ENCODE data around the gene MAN1C1. TPM values are rescaled to one million over a fixed set of nuclear protein-coding genes. Genes with fewer than 3 reads are reported as not detected.

Gene MAN1C1
- total RNA-seq, 1 experiment from 2014 or later = 1.5 TPM

DNA sequence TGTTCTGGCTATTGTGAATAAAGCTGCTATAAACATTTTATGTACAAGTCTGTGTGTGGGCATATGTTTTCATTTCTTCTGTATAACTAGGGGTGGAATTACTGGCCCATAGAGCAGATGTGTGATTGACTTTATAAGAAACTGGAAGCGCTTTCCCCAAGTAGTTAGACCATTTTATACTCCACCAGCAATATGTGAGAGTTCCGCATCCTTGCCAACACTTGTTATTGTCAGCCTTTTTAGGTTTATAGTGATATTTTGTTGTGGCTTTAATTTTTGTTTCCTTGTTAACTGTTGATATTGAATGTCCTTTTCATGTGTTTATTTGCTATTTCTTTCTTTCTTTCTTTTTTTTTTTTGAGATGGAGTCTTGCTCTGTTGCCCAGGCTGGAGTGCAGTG lies 9.4 kb downstream of the MAN1C1 start:
- ChIA-PET CTCF (no interaction called here), POLR2A (interaction anchor here (0.8 kb wide), 1 partner anchor 29 kb away, joined by 3 read pairs; no protein-coding TSS in a partner anchor)
- Histone ChIP-seq H3K9me3 (ENCODE audit: control insufficient read depth, insufficient read depth, low read depth, low read length) (no peaks in the 10 kb centered on the region), H3K4me3 (ENCODE audit: low read depth in 2 of 2, low read length in 2 of 2) (no peak overlapping the region), H3K27me3 (ENCODE audit: control insufficient read depth, insufficient read depth, low read length) (no peaks in the 10 kb centered on the region), H3K36me3 (ENCODE audit: control insufficient read depth, insufficient read depth, low read length) (no peaks in the 10 kb centered on the region), H3K4me1 (ENCODE audit: control insufficient read depth, insufficient read depth, low read length) (no peaks in the 10 kb centered on the region), H3K27ac (ENCODE audit: low read length) (no peak overlapping the region)
- TF ChIP-seq TCF7L2 (IDR thresholded peaks at IDR 0.05; ENCODE audit: low read depth, low read length) (no peak), POLR2AphosphoS5 (IDR thresholded peaks at IDR 0.05; ENCODE audit: low read depth, low read length) (no peak), CTCF (IDR thresholded peaks at IDR 0.05) (no peak), SIN3A (IDR thresholded peaks at IDR 0.05; ENCODE audit: borderline replicate concordance, insufficient read depth, low read depth, low read length) (no peak)
- TF ChIP-seq, protein P1, sequence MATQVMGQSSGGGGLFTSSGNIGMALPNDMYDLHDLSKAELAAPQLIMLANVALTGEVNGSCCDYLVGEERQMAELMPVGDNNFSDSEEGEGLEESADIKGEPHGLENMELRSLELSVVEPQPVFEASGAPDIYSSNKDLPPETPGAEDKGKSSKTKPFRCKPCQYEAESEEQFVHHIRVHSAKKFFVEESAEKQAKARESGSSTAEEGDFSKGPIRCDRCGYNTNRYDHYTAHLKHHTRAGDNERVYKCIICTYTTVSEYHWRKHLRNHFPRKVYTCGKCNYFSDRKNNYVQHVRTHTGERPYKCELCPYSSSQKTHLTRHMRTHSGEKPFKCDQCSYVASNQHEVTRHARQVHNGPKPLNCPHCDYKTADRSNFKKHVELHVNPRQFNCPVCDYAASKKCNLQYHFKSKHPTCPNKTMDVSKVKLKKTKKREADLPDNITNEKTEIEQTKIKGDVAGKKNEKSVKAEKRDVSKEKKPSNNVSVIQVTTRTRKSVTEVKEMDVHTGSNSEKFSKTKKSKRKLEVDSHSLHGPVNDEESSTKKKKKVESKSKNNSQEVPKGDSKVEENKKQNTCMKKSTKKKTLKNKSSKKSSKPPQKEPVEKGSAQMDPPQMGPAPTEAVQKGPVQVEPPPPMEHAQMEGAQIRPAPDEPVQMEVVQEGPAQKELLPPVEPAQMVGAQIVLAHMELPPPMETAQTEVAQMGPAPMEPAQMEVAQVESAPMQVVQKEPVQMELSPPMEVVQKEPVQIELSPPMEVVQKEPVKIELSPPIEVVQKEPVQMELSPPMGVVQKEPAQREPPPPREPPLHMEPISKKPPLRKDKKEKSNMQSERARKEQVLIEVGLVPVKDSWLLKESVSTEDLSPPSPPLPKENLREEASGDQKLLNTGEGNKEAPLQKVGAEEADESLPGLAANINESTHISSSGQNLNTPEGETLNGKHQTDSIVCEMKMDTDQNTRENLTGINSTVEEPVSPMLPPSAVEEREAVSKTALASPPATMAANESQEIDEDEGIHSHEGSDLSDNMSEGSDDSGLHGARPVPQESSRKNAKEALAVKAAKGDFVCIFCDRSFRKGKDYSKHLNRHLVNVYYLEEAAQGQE (IDR thresholded peaks at IDR 0.05; ENCODE audit: insufficient read depth in 1 of 2, low read depth in 2 of 2, low read length in 1 of 2) = no peak
- BruUV-seq (replicated peaks) = no TSS peak
- DNase-seq (ENCODE audit: low read depth, low spot score) = no peak
- no peak for ATAC-seq
- in situ Hi-C loops (cut with HindIII; ENCODE audit: low pct_unique_long_range_greater_than_20kb, low sequenced_read_pairs) = no loop called here
- intact Hi-C loops (cut with micrococcal nuclease; ENCODE audit: unreplicated experiment) = no loop called here

DNA sequence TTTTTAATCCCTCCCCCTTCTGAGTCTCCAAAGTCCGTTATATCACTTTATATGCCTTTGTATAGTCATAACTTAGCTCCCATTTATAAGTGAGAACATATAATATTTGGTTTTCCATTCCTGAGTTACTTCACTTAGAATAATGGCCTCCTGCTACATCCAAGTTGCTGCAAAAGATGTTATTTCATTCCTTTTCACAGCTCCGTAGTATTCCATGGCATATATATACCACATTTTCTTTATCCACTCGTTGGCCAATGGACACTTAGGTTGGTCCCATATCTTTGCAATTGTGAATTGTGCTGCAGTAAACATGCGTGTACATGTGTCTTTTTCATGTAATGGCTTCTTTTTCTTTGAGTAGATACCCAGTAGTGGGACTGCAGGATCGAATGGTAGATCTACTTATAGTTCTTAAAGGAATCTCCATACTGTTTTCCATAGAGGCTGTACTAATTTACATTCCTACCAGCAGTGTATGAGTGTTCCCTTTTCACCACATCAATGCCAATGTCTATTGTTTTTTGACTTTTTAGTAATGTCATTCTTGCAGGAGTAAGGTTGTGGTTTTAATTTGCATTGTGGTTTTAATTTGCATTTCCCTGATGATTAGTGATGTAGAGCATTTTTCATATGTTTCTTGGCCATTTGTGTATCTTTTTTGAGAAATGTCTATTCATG lies 12.3 kb downstream of the MAN1C1 start:
- BruUV-seq (replicated peaks) = no TSS peak
- TF ChIP-seq, protein P1 (IDR thresholded peaks at IDR 0.05; ENCODE audit: insufficient read depth in 1 of 2, low read depth in 2 of 2, low read length in 1 of 2) = no peak
- no peak for TF ChIP-seq POLR2AphosphoS5 (IDR thresholded peaks at IDR 0.05; ENCODE audit: low read depth, low read length)
- no peak for TF ChIP-seq CTCF (IDR thresholded peaks at IDR 0.05)
- TF ChIP-seq SIN3A (IDR thresholded peaks at IDR 0.05; ENCODE audit: borderline replicate concordance, insufficient read depth, low read depth, low read length) = no peak
- no peak for TF ChIP-seq TCF7L2 (IDR thresholded peaks at IDR 0.05; ENCODE audit: low read depth, low read length)
- H3K27ac ChIP-seq (ENCODE audit: low read length) = no peak overlapping the region

More for the DNA sequence above, 12.3 kb downstream of the MAN1C1 start:
- Histone ChIP-seq H3K4me3 (ENCODE audit: low read depth in 2 of 2, low read length in 2 of 2) (no peak overlapping the region), H3K4me1 (ENCODE audit: control insufficient read depth, insufficient read depth, low read length) (no peaks in the 10 kb centered on the region), H3K36me3 (ENCODE audit: control insufficient read depth, insufficient read depth, low read length) (no peaks in the 10 kb centered on the region), H3K9me3 (ENCODE audit: control insufficient read depth, insufficient read depth, low read depth, low read length) (no peaks in the 10 kb centered on the region), H3K27me3 (ENCODE audit: control insufficient read depth, insufficient read depth, low read length) (peaks cover 2% of the 10 kb centered on the region; the same call in 1 of the 2 replicates)
- intact Hi-C loops (cut with micrococcal nuclease; ENCODE audit: unreplicated experiment) (no loop called here), in situ Hi-C loops (cut with HindIII; ENCODE audit: low pct_unique_long_range_greater_than_20kb, low sequenced_read_pairs) (no loop called here)
- no peak for DNase-seq (ENCODE audit: low read depth, low spot score)
- POLR2A ChIA-PET = no interaction called here
- ATAC-seq = no peak
- CTCF ChIA-PET = no interaction called here
